GM12874 (cell line): ENCODE results near the gene PROS1.

Experiments
- TF ChIP-seq, protein P1 (sequence below): IDR thresholded peaks from 2 replicates; pipeline ENCODE4 v1.5.1; 2011; ENCODE audit warnings: low read depth, mild to moderate bottlenecking, control low read depth, low read length, moderate library complexity; ENCODE audit not compliant: insufficient read depth

The PROS1 gene

DNA sequence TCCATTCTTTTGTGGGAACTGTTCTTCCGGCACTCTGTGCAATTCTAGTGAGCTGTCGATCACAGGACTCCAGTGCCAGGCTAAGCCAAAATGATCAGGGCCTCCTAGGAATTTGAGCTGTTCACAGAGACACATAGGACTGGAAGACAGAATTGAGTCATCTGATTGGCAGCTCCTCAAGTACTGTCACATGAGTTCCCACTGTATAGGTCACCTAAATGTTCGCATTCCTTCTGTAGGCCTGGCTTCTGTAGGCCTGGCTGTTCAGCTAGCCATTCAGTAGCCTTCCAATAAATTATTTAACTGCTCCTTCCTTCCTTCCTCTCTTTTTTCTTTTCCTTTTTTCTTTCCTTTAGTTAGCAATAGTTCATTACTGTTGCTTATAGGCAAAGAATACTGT, 4.3 kb downstream of the PROS1 start:
- TF ChIP-seq, protein P1, sequence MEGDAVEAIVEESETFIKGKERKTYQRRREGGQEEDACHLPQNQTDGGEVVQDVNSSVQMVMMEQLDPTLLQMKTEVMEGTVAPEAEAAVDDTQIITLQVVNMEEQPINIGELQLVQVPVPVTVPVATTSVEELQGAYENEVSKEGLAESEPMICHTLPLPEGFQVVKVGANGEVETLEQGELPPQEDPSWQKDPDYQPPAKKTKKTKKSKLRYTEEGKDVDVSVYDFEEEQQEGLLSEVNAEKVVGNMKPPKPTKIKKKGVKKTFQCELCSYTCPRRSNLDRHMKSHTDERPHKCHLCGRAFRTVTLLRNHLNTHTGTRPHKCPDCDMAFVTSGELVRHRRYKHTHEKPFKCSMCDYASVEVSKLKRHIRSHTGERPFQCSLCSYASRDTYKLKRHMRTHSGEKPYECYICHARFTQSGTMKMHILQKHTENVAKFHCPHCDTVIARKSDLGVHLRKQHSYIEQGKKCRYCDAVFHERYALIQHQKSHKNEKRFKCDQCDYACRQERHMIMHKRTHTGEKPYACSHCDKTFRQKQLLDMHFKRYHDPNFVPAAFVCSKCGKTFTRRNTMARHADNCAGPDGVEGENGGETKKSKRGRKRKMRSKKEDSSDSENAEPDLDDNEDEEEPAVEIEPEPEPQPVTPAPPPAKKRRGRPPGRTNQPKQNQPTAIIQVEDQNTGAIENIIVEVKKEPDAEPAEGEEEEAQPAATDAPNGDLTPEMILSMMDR: no peak

GRCh38 chr3:93962798-93963197, 10.9 kb downstream of the PROS1 start:
- TF ChIP-seq, protein P1: no peak

DNA sequence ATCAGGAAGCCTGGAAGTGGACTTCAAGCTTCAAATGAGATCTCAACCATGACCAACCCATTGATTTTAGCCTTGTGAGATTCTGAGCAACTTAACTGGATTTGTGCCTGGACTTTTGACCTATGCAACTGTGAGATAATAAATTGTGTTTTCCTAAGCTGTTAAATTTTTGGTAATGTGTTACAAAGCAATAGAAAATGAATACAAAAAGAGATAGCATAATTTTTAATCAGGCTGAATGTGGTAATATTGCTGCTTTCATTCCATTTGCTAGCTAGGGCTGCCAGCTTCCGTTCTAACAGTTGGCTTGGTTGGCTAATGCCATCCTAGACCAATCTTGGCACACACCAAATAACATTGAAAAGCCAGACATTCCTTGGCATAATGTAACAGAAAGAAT, 12.2 kb downstream of the PROS1 start:
- TF ChIP-seq, protein P1: no peak

DNA sequence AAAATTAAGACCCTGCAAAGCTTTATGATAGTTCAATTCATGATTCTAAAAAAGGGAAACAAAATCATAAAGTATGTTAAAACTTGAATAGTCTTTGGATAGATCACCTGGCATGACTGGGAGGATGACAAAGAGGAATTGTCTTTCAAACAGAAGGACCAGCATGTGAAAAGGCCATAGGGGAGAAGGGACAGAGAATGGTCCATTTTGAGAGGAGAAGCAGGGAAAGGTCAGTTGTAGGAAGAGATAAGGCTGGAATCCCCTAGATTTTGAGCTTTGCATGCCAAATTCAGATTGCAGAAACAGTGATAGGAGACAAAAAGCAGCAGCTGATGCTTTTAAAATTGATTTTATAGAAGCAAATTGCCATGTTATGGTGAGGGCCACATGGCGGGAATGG, 12.7 kb downstream of the PROS1 start:
- TF ChIP-seq, protein P1: no peak

DNA sequence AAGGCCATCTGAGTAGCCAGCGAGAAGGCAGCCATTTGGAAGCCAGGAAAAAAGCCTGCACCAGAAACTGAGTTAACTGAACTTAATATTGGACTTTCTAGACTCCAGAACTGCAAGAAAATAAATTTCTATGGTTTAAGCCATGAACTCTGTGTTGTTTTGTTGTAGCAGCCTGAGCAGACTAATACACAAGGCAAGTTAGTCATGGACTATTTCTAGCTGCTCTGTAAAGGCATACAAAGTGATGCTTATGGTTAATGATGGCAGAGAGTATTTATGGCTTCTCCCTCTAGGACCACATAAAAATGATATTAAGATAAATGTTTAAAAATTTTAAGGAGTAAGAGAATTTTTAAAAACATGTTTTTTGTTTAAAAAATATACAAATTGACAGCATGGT, 37.1 kb downstream of the PROS1 start:
- TF ChIP-seq, protein P1: no peak

DNA sequence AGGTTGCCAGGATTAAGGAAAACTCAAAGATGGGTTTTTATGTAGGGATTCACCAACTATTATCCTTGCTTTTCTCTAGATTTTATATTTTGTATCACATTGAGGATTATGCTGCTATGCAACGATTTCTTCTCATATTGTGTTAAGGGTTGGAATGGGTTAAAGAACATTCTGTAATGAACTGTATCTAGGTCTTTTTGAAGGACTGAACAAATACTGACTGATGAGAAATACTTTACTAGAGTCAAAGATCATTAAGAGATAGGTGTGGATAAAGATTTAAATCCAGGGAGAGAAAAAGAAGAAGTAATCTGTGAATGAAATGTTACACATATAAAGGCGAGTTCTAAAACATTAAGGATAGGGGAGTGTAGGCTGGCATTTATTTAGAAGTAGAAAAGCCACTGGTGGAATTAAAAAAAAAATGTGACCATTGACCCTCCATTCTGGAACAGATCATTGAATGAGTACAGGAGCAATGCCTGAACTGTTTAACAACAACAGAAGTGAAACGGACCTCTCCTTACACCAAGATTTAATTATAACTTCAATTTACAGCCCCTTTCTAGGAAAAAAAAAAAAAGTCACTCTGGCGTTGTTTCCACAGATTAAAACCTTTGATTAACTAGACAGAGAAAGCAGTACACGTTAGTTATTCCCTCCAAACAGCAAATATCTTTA, 39.2 kb downstream of the PROS1 start:
- TF ChIP-seq, protein P1: no peak

DNA sequence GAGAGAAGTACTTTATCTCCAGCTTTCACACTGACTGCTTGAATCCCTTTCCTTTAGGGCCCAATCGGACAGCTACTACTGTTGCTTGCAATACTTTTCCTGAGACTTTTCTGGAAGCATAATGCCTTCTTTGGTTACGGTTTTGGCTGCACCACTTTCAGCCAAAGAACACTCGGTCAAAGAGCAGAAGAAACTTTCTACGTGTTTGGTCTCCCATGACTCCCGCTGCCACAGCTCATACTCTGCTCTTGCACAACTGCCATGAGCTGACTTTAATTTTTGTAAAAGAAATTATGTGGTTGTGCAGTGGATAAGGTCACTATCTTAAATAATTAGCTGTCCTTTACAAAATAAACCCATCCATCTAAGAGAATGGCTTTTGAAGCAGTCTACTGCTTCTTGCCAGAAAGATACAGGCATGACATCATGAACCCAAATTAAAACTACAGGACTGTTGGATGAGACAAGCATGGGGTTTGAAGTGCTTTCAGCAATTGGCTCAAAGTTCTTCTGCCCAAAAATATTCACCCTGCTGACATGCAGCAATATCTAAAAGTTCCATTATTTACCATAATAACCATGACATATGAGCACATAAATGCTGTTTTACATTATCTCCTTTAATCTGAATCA, 42.0 kb downstream of the PROS1 start:
- TF ChIP-seq, protein P1: no peak
